OCI-LY7 (cell line): ENCODE data around the gene PTPRT. TPM values are rescaled to one million over a fixed set of nuclear protein-coding genes. Genes with fewer than 3 reads are reported as not detected.

Source experiments
- BruUV-seq: library from RNA; stranded (reverse); fragments of 400-500 nt; replicated peaks from 2 replicates; lab custom pipeline; 2021; lab: Mats Ljungman, UMichigan
- CTCF ChIA-PET: fragments of 300-600 bp; sonication (Branson Sonifier 250); formaldehyde crosslinking; loops from one replicate; lab custom pipeline; 2022; ENCODE audit warnings: antibody characterized with exemption; ENCODE audit not compliant: unreplicated experiment; lab: Charles Lee
- POLR2A ChIA-PET: fragments of 300-600 bp; sonication (Branson Sonifier 250); formaldehyde crosslinking; loops from one replicate; lab custom pipeline; 2022; ENCODE audit warnings: antibody characterized with exemption; lab: Charles Lee
- DNase-seq: peaks from one replicate; pipeline ENCODE4 v3.0.0-alpha.2; 2015; ENCODE audit warnings: low spot score
- H2AFZ ChIP-seq: fragments of 200-600 bp; sonication (generic), shearing (Covaris generic); 2 replicates; pipeline ENCODE4 v1.6.1; 2014; ENCODE audit warnings: mild to moderate bottlenecking, antibody characterized with exemption, low read length, moderate library complexity
- H3K27ac ChIP-seq: fragments of 200-600 bp; sonication (generic); 2 replicates; pipeline ENCODE4 v1.5.1; 2014; ENCODE audit warnings: mixed run types, low read depth, mild to moderate bottlenecking, moderate library complexity, low read length, inconsistent platforms; ENCODE audit not compliant: poor library complexity, severe bottlenecking
- H3K36me3 ChIP-seq: fragments of 200-600 bp; sonication (generic); 2 replicates; pipeline ENCODE4 v1.6.1; 2014; ENCODE audit warnings: mild to moderate bottlenecking, antibody characterized with exemption, low read length, moderate library complexity, mixed read lengths; ENCODE audit not compliant: insufficient read depth
- H3K4me1 ChIP-seq: fragments of 200-600 bp; sonication (generic); 2 replicates; pipeline ENCODE4 v1.5.1; 2014; ENCODE audit warnings: mild to moderate bottlenecking, low read length; ENCODE audit not compliant: insufficient read depth, poor library complexity, severe bottlenecking
- H3K4me2 ChIP-seq: fragments of 200-600 bp; sonication (generic); 2 replicates; pipeline ENCODE4 v1.6.1; 2014; ENCODE audit warnings: mild to moderate bottlenecking, low read length
- H3K4me3 ChIP-seq: fragments of 200-600 bp; sonication (generic); 2 replicates; pipeline ENCODE4 v1.5.1; 2014; ENCODE audit warnings: mild to moderate bottlenecking, low read depth, low read length; ENCODE audit not compliant: poor library complexity, severe bottlenecking
- H3K79me2 ChIP-seq: fragments of 200-600 bp; sonication (generic); 2 replicates; pipeline ENCODE4 v1.6.1; 2016; ENCODE audit warnings: low read depth, mild to moderate bottlenecking, low read length, moderate library complexity, mixed read lengths; ENCODE audit not compliant: insufficient read depth
- H3K9me2 ChIP-seq: fragments of 200-600 bp; sonication (generic); 2 replicates; pipeline ENCODE4 v1.6.1; 2016; ENCODE audit warnings: mild to moderate bottlenecking, low read length, mixed read lengths; ENCODE audit not compliant: insufficient read depth
- H3K9me3 ChIP-seq: fragments of 200-600 bp; sonication (generic); 2 replicates; pipeline ENCODE4 v1.6.1; 2014; ENCODE audit warnings: mild to moderate bottlenecking, mixed run types, low read length, mixed read lengths
- H4K20me1 ChIP-seq: fragments of 200-600 bp; sonication (generic); 2 replicates; pipeline ENCODE4 v1.6.1; 2014; ENCODE audit warnings: mild to moderate bottlenecking, antibody characterized with exemption, low read length, moderate library complexity, mixed read lengths; ENCODE audit not compliant: insufficient read depth
- CTCF ChIP-seq: fragments of 200-600 bp; sonication (generic); conservative IDR thresholded peaks from 2 replicates; pipeline ENCODE4 v1.5.1; 2014; ENCODE audit warnings: mild to moderate bottlenecking, antibody characterized with exemption, low read length, moderate library complexity, mixed read lengths
- EZH2phosphoT487 ChIP-seq: fragments of 200-600 bp; sonication (generic); IDR thresholded peaks from 2 replicates; pipeline ENCODE4 v1.6.1; 2018; ENCODE audit warnings: low read depth, borderline replicate concordance, mild to moderate bottlenecking, mixed run types, antibody characterized with exemption, low read length, moderate library complexity, mixed read lengths
- intact Hi-C: fragments of 100-400 bp; cut with micrococcal nuclease; formaldehyde crosslinking; loops from one replicate; pipeline ENCODE4 v1.10.0; 2022; ENCODE audit not compliant: unreplicated experiment
- total RNA-seq, 2 experiments: library from RNA; depleted of rRNA in 1 of 2; stranded (reverse); fragments of >200 nt in 1 of 2; shearing (Covaris generic) in 1 of 2; gene quantifications; 2 replicates each; pipeline ENCODE4 v1.2.3, GENCODE V29; 2014 to 2022

PTPRT gene
- total RNA-seq, 2 experiments from 2014 or later = not detected

DNA sequence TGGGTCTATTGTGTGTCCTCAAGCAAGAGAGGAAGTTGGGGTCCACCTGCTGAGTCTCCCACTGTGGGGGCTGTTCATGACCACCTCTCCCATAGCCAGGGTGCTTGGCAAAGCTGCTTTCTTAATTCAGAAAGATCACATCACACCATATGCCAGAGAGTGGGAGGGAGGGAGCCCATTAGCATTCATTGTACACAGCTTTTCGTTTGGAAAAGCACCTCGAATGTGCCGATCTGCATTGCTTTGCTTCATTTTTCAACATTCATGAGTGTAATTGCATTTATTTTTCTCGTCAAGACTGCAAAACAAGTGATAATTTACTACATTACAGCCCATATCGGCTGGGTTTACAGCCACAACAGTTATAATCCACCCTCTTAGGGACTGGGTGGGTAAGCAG lies 327.3 kb downstream of the PTPRT start:
- POLR2A ChIA-PET = no interaction called here
- no peak overlapping the region for H3K27ac ChIP-seq
- BruUV-seq = no TSS peak
- no peak overlapping the region for H3K4me3 ChIP-seq
- intact Hi-C loops = no loop called here
- no peaks in the 10 kb centered on the region for H3K4me1 ChIP-seq
- no peaks in the 10 kb centered on the region for H3K9me3 ChIP-seq
- no peaks in the 10 kb centered on the region for H3K79me2 ChIP-seq
- H4K20me1 ChIP-seq = no peaks in the 10 kb centered on the region
- DNase-seq = no peak
- H3K36me3 ChIP-seq = no peaks in the 10 kb centered on the region
- CTCF ChIA-PET = no interaction called here
- H2AFZ ChIP-seq = no peak overlapping the region
- H3K9me2 ChIP-seq = no peaks in the 10 kb centered on the region
- H3K4me2 ChIP-seq = no peak overlapping the region
- no peak for TF ChIP-seq CTCF

DNA sequence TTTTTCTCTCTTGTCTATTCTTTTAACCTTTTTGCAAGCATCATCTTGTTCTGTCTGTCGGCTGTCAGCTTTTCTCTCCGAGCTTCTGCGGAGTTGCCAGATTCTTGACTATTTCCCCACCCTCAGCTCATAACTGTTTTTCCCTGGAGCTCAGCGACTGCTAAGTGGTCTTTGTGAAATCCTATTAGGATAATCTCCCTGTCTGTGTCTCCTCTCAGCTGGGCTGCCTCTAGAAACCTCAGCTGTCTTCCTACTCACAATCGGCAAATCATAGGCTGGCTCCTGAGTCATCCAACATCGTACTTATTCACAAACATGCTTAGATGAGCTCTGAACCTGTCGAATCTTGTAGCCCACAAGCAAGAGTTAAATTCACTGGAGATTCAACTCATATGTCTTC lies 332.3 kb downstream of the PTPRT start:
- Histone ChIP-seq H3K4me3 (no peak overlapping the region), H3K9me3 (no peaks in the 10 kb centered on the region), H2AFZ (no peak overlapping the region), H3K27ac (no peak overlapping the region), H3K36me3 (no peaks in the 10 kb centered on the region), H3K4me2 (no peak overlapping the region), H3K9me2 (no peaks in the 10 kb centered on the region), H4K20me1 (no peaks in the 10 kb centered on the region), H3K4me1 (no peaks in the 10 kb centered on the region), H3K79me2 (no peaks in the 10 kb centered on the region)
- CTCF ChIA-PET = no interaction called here
- no peak for DNase-seq
- BruUV-seq = no TSS peak
- POLR2A ChIA-PET = interaction anchor here (0.6 to 0.7 kb wide), 3 partner anchors 9 to 1226 kb away, joined by 3 read pairs; no protein-coding TSS in a partner anchor
- intact Hi-C loops = no loop called here
- no peak for TF ChIP-seq CTCF
- TF ChIP-seq EZH2phosphoT487 = no peak

DNA sequence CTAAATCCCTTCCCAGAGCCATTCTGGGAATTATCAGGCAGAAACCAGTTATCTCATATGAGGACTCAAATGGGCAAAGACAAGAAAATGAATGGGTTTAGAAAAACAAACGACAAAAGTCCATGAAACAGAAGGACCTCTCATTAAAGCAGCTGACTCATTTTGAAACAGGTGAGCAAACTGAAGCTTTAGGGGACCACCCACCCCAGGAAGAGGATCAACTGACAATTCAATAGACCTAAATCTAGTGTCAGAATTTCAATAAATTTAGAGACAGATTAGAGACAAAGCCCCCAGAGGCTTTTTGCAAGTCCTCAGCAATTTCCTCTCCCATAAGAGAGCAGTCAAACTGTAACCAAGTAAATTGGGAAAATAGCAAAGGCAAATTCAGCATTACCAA lies 333.8 kb downstream of the PTPRT start:
- H2AFZ ChIP-seq = no peak overlapping the region
- CTCF ChIA-PET = no interaction called here
- no peak for DNase-seq
- H3K9me3 ChIP-seq = no peaks in the 10 kb centered on the region
- no peaks in the 10 kb centered on the region for H3K36me3 ChIP-seq
- no peaks in the 10 kb centered on the region for H3K9me2 ChIP-seq
- no peak overlapping the region for H3K4me2 ChIP-seq
- intact Hi-C loops = no loop called here
- H4K20me1 ChIP-seq = no peaks in the 10 kb centered on the region
- no peak overlapping the region for H3K4me3 ChIP-seq
- TF ChIP-seq CTCF (no peak), EZH2phosphoT487 (no peak)
- no peaks in the 10 kb centered on the region for H3K79me2 ChIP-seq
- H3K4me1 ChIP-seq = no peaks in the 10 kb centered on the region
- POLR2A ChIA-PET = interaction anchor here (0.7 kb wide), 1 partner anchor 177 kb away, joined by 3 read pairs; no protein-coding TSS in a partner anchor
- BruUV-seq = no TSS peak
- no peak overlapping the region for H3K27ac ChIP-seq
